T-helper 2 cell treated with Interferon-gamma antibody and Interleukin-4, amounts not matched to agents 5 μg/mL and 100 μg/mL, for 36 hours (primary cell): ENCODE data around the gene PRR5L.

Experiments
- DNase-seq: peaks from one replicate; pipeline ENCODE4 v3.0.0; 2021; ENCODE audit warnings: low spot score
- H3K27ac Mint-ChIP-seq: one replicate; pipeline ENCODE4 v1.8.0; 2021; ENCODE audit warnings: mild to moderate bottlenecking, mixed read lengths
- H3K27me3 Mint-ChIP-seq: one replicate; pipeline ENCODE4 v1.8.0; 2021; ENCODE audit warnings: low read depth, mixed read lengths
- H3K36me3 Mint-ChIP-seq: one replicate; pipeline ENCODE4 v1.8.0; 2021; ENCODE audit warnings: low read depth, mixed read lengths
- H3K4me1 Mint-ChIP-seq: one replicate; pipeline ENCODE4 v1.8.0; 2021; ENCODE audit warnings: low read depth, mixed read lengths
- H3K4me3 Mint-ChIP-seq: one replicate; pipeline ENCODE4 v1.8.0; 2022; ENCODE audit warnings: mild to moderate bottlenecking, moderate library complexity, mixed read lengths
- H3K9me3 Mint-ChIP-seq: one replicate; pipeline ENCODE4 v1.8.0; 2021; ENCODE audit warnings: mixed read lengths

PRR5L gene

GRCh38 chr11:36451681-36452080 is 155.6 kb downstream of the PRR5L start:
- DNase-seq = no peak
- Mint-ChIP-seq H3K4me1 (peaks cover 48% of the 10 kb centered on the region), H3K36me3 (peaks cover 4% of the 10 kb centered on the region), H3K27ac (no peak overlapping the region), H3K4me3 (peak overlapping the region; percentile 13), H3K27me3 (peaks cover 5% of the 10 kb centered on the region), H3K9me3 (no peaks in the 10 kb centered on the region)

- H3K4me1 Mint-ChIP-seq = peaks cover 48% of the 10 kb centered on the region
- H3K27me3 Mint-ChIP-seq = peaks cover 5% of the 10 kb centered on the region
- peak overlapping the region; percentile 50 for H3K4me3 Mint-ChIP-seq
- DNase-seq = peak; percentile 40
- H3K27ac Mint-ChIP-seq = peak overlapping the region; percentile 70
- H3K36me3 Mint-ChIP-seq = peaks cover 4% of the 10 kb centered on the region
- no peaks in the 10 kb centered on the region for H3K9me3 Mint-ChIP-seq
Measured at GRCh38 chr11:36452236-36452940, 156.3 kb downstream of the PRR5L start.

- Mint-ChIP-seq H3K9me3 (no peaks in the 10 kb centered on the region), H3K4me3 (peak overlapping the region; percentile 50), H3K4me1 (peaks cover 48% of the 10 kb centered on the region), H3K27ac (peak overlapping the region; percentile 63), H3K36me3 (peaks cover 4% of the 10 kb centered on the region), H3K27me3 (peaks cover 5% of the 10 kb centered on the region)
- DNase-seq = peak; percentile 42
Measured at GRCh38 chr11:36452961-36453360, 156.9 kb downstream of the PRR5L start.

GRCh38 chr11:36453678-36454077 is 157.6 kb downstream of the PRR5L start:
- no peak for DNase-seq
- peaks cover 9% of the 10 kb centered on the region for H3K27me3 Mint-ChIP-seq
- H3K27ac Mint-ChIP-seq = peak overlapping the region; percentile 21
- peaks cover 4% of the 10 kb centered on the region for H3K36me3 Mint-ChIP-seq
- H3K9me3 Mint-ChIP-seq = no peaks in the 10 kb centered on the region
- peaks cover 48% of the 10 kb centered on the region for H3K4me1 Mint-ChIP-seq
- peak overlapping the region; percentile 50 for H3K4me3 Mint-ChIP-seq

GRCh38 chr11:36454551-36454940 is 158.5 kb downstream of the PRR5L start:
- H3K36me3 Mint-ChIP-seq = peaks cover 4% of the 10 kb centered on the region
- peak overlapping the region; percentile 6 for H3K4me3 Mint-ChIP-seq
- no peaks in the 10 kb centered on the region for H3K9me3 Mint-ChIP-seq
- H3K27ac Mint-ChIP-seq = no peak overlapping the region
- peaks cover 9% of the 10 kb centered on the region for H3K27me3 Mint-ChIP-seq
- DNase-seq = no peak
- peaks cover 48% of the 10 kb centered on the region for H3K4me1 Mint-ChIP-seq

GRCh38 chr11:36454941-36455631 is 159.0 kb downstream of the PRR5L start:
- H3K36me3 Mint-ChIP-seq = no peaks in the 10 kb centered on the region
- peaks cover 45% of the 10 kb centered on the region for H3K4me1 Mint-ChIP-seq

GRCh38 chr11:36455658-36456111 is 159.6 kb downstream of the PRR5L start:
- no peak for DNase-seq
- Mint-ChIP-seq H3K27me3 (peaks cover 7% of the 10 kb centered on the region), H3K36me3 (no peaks in the 10 kb centered on the region), H3K9me3 (no peaks in the 10 kb centered on the region), H3K4me1 (peaks cover 44% of the 10 kb centered on the region), H3K27ac (no peak overlapping the region), H3K4me3 (no peak overlapping the region)

More at GRCh38 chr11:36454941-36455631, 159.0 kb downstream of the PRR5L start:
- Mint-ChIP-seq H3K27ac (no peak overlapping the region), H3K4me3 (no peak overlapping the region), H3K9me3 (no peaks in the 10 kb centered on the region), H3K27me3 (peaks cover 4% of the 10 kb centered on the region)
- DNase-seq = no peak

- DNase-seq = no peak
- no peaks in the 10 kb centered on the region for H3K9me3 Mint-ChIP-seq
- H3K27ac Mint-ChIP-seq = no peak overlapping the region
- peaks cover 39% of the 10 kb centered on the region for H3K4me1 Mint-ChIP-seq
- no peak overlapping the region for H3K4me3 Mint-ChIP-seq
- peaks cover 7% of the 10 kb centered on the region for H3K27me3 Mint-ChIP-seq
- H3K36me3 Mint-ChIP-seq = no peaks in the 10 kb centered on the region
Measured at GRCh38 chr11:36456156-36456555, 160.1 kb downstream of the PRR5L start.

GRCh38 chr11:36458129-36458915 is 162.2 kb downstream of the PRR5L start:
- no peak overlapping the region for H3K27ac Mint-ChIP-seq
- no peaks in the 10 kb centered on the region for H3K36me3 Mint-ChIP-seq
- H3K4me3 Mint-ChIP-seq = no peak overlapping the region
- DNase-seq = no peak
- peaks cover 7% of the 10 kb centered on the region for H3K27me3 Mint-ChIP-seq
- no peaks in the 10 kb centered on the region for H3K9me3 Mint-ChIP-seq
- peaks cover 22% of the 10 kb centered on the region for H3K4me1 Mint-ChIP-seq

- no peaks in the 10 kb centered on the region for H3K9me3 Mint-ChIP-seq
- peaks cover 7% of the 10 kb centered on the region for H3K27me3 Mint-ChIP-seq
- peaks cover 15% of the 10 kb centered on the region for H3K4me1 Mint-ChIP-seq
- H3K4me3 Mint-ChIP-seq = no peak overlapping the region
- no peaks in the 10 kb centered on the region for H3K36me3 Mint-ChIP-seq
- H3K27ac Mint-ChIP-seq = no peak overlapping the region
- DNase-seq = no peak
Measured at GRCh38 chr11:36459046-36459445, 163.0 kb downstream of the PRR5L start.

- no peak for DNase-seq
- no peaks in the 10 kb centered on the region for H3K9me3 Mint-ChIP-seq
- peaks cover 12% of the 10 kb centered on the region for H3K4me1 Mint-ChIP-seq
- no peaks in the 10 kb centered on the region for H3K36me3 Mint-ChIP-seq
- no peak overlapping the region for H3K27ac Mint-ChIP-seq
- H3K4me3 Mint-ChIP-seq = no peak overlapping the region
- H3K27me3 Mint-ChIP-seq = peaks cover 11% of the 10 kb centered on the region
Measured at GRCh38 chr11:36460220-36460619, 164.1 kb downstream of the PRR5L start.

GRCh38 chr11:36462321-36462720 is 166.2 kb downstream of the PRR5L start:
- no peak overlapping the region for H3K4me3 Mint-ChIP-seq
- DNase-seq = no peak
- H3K4me1 Mint-ChIP-seq = peaks cover 8% of the 10 kb centered on the region
- H3K27me3 Mint-ChIP-seq = peaks cover 11% of the 10 kb centered on the region
- H3K36me3 Mint-ChIP-seq = no peaks in the 10 kb centered on the region
- H3K27ac Mint-ChIP-seq = no peak overlapping the region
- no peaks in the 10 kb centered on the region for H3K9me3 Mint-ChIP-seq

- no peaks in the 10 kb centered on the region for H3K36me3 Mint-ChIP-seq
- no peaks in the 10 kb centered on the region for H3K9me3 Mint-ChIP-seq
- no peak overlapping the region for H3K4me3 Mint-ChIP-seq
- H3K27me3 Mint-ChIP-seq = peaks cover 8% of the 10 kb centered on the region
- H3K27ac Mint-ChIP-seq = no peak overlapping the region
- peaks cover 8% of the 10 kb centered on the region for H3K4me1 Mint-ChIP-seq
- no peak for DNase-seq
Measured at GRCh38 chr11:36463781-36464180, 167.7 kb downstream of the PRR5L start.

- DNase-seq = no peak
- H3K9me3 Mint-ChIP-seq = no peaks in the 10 kb centered on the region
- H3K4me3 Mint-ChIP-seq = no peak overlapping the region
- no peak overlapping the region for H3K27ac Mint-ChIP-seq
- H3K4me1 Mint-ChIP-seq = peaks cover 8% of the 10 kb centered on the region
- no peaks in the 10 kb centered on the region for H3K36me3 Mint-ChIP-seq
- H3K27me3 Mint-ChIP-seq = peaks cover 8% of the 10 kb centered on the region
Measured at GRCh38 chr11:36464720-36465119, 168.6 kb downstream of the PRR5L start.
